ENCODE measurements around the gene SUPT6H. TPM values are rescaled to one million over a fixed set of nuclear protein-coding genes. Genes with fewer than 3 reads are reported as not detected.

Gene SUPT6H
- total RNA-seq, 1 donor from 2014 or later, result 96.9 TPM

DNA sequence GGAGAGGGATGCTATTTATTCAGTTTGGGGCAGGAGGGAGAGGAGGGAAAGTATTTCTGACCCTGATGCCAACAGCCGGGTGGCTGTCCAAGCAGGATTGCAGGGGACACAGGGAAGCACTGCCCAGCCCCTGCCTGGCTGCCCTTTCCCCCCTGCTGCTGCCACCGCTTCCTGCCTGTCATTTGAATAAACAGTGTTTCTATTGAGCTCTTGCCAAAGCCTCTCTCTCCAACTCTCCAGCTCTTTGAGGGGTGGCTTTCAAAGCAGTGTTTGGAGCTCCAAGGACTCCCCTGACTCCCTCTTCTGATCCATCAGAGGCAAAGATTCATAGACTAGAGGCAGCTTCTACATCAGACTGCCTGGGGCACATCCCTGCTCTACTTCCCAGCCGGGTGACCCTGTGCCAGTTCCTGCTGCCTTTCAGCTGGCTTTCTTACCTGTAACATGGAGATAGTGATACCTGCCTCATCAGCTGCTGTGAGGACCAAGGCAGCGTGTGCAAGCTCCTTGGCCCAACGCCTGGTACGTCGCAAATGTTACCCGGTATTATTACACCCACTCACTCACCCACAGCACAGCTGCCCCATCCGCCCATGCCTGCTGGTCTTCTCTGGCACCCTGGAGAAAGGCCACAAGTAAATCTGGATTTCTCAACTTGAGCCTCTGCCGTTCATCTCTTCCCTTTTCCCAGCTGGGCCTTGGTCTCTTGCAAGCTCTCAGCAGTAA lies 40.2 kb downstream of the SUPT6H start:
- no peak for DNase-seq (ENCODE audit: low spot score)

DNA sequence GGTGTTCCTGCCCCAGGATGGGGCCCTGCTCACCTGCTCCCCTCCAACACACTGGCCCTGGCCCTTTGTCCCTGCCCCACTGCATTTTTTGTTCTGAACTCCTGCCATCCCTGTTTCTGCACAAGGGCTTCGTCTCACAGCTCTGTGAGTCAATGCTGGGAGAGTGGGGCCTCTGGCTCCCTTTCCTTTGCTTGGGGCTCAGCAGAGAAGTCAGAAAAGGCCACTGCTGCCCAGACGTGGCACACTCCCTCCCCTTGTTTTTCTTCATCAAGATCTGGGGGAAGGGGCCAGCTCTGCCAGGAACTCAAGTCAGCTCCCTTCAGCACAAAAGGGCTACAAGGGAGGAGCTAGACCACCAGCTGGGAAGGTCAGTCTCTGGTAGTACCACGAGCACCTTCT lies 40.7 kb downstream of the SUPT6H start:
- DNase-seq (ENCODE audit: low spot score), result no peak

- DNase-seq (ENCODE audit: low spot score), result no peak
Measured at GRCh38 chr17:28703552-28704218, 41.7 kb downstream of the SUPT6H start.

GRCh38 chr17:28704219-28704858 lies 42.3 kb downstream of the SUPT6H start:
- no peak for DNase-seq (ENCODE audit: low spot score)

GRCh38 chr17:28705074-28705659 lies 43.2 kb downstream of the SUPT6H start:
- no peak for DNase-seq (ENCODE audit: low spot score)

DNA sequence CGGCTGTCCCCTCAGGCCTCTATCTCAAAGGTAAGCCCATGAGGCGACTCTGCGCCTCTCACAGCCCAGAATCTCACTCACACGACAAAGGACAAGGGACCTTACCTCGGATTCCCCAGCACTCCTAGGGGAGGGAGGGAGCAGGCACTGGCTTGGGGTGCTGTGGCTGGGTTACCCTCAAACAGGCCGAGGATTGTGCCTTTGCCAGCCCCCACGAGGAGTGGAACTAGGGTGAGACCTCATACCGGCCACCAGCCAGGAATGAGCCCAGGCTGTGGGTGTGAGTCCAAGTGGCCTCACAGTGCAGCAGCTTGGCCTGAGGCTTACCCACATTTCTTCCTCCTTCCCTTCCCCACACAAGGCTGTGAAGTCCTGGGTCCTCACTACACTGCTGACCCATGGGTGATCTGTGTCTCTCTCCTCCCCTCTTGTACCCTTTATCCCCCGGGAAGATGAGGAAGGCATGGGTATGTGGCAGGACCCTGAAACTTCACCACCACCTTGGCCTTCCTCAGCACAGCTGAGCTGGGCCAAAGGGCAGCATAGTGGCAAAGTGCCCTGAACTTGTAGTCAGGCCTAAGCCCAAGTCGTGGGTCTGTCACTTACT lies 43.8 kb downstream of the SUPT6H start:
- DNase-seq (ENCODE audit: low spot score), result no peak

- no peak for DNase-seq (ENCODE audit: low spot score)
Measured at GRCh38 chr17:28706471-28707338, 44.7 kb downstream of the SUPT6H start.

DNA sequence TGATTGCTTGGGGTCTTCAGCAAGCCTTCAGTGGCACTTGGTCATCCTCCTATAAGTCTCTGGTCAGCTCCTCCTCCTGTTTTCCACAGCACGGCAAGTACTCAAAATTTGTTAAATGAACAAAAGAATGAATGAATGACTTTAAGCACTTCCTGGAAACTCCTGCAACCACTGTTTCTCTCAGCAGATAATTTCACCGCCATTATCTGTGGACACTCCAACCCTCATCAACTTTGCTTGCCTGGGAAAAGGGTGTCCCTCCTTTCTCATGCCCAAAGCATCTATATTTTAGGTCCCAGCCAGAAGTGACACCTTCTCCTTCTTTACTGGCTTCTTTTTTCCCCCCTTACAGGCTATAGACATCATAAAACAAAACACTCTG lies 45.3 kb downstream of the SUPT6H start:
- DNase-seq (ENCODE audit: low spot score), result no peak

GRCh38 chr17:28710861-28711722 lies 49.1 kb downstream of the SUPT6H start:
- DNase-seq (ENCODE audit: low spot score), result peak; percentile 93

DNA sequence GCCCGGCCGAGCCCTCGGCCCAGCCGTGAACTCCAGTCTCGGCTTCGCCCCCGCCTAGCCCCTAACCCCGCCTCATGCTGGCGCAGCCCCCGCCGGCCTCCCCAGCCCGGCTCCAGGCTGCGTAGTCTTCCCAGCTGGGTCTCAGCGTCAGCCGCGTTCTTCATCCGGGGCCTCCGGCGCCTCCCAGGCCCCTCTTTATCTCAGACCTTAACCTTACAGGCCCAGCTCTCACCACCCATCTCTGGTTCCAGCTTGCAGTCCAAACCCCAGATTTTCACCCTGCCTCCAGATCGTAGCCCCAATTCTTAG lies 49.7 kb downstream of the SUPT6H start, which contains the start of gene PROCA1:
PROCA1 (minus strand) TSS at position 166 of the 309 bp plus-strand sequence. CDS start 228 bp downstream, outside the sequence.
- DNase-seq (ENCODE audit: low spot score), result no peak

DNA sequence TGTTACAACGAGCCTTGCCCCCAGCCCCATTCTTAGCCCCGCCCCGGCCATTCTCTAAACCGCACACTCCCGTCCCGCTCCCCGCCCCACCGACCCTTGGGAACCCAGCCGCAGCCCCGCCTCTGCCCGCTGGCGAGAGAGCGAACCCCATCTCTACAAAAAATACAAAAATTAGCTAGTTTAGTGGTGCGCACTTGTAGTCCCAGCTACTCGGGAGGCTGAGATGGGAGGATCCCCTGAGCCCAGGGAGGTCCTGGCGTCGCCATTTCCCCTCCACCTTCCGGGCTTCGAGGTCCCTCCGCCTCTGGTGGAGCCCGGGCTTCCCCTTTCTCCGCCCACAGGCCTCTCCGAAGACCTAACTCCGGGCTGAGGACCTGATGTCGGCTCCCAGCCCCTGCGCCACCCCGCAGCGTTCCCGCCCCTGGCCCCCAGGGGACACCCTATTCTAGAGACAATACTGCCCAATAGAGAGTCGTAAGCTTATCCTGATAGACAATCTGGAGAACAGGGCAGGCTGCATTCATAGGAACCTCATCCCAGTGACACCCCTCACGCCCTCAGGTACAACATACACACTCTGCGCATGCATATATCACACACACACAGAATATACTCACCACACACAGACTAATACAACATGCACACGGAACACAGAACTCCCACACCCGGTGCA lies 50.2 kb downstream of the SUPT6H start:
- DNase-seq (ENCODE audit: low spot score), result peak; percentile 70

DNA sequence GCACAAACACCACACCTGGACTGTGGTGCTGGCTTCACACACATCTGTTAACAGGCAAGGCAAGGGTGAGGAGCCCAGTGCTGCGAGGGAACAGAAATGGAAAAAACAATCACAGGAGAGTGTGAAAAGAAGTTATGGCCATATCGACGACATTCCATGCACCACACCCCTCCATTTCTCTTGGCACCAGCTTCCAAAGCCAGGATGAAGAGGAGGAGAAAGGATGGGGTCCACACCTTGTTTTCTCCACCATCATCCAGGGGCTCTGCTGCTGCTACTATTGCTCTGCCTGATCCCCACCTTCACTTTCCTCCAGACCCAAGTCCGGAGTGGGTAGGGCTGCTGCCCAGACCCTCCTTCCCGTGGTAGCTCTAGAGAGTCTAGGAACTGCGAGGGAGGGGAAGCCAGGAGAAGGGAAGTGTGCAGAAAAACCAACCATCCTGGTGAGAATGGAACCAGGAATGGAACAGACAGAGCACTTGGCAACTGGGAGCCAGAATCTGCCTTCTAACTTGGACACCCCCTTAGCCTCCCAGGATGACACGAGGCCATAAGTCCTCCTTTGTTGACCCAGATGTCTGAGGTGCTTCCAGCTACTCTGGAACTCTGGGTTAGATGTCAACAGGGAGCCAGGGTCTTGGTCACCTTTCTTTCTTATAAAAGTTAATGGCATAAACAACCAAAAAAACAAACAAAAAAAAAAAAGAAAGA lies 50.9 kb downstream of the SUPT6H start:
- no peak for DNase-seq (ENCODE audit: low spot score)

- no peak for DNase-seq (ENCODE audit: low spot score)
Measured at GRCh38 chr17:28714281-28714680, 52.3 kb downstream of the SUPT6H start.

- DNase-seq (ENCODE audit: low spot score), result no peak
Measured at GRCh38 chr17:28715217-28715616, 53.2 kb downstream of the SUPT6H start.

- DNase-seq (ENCODE audit: low spot score), result no peak
Measured at GRCh38 chr17:28716740-28717577, 55.0 kb downstream of the SUPT6H start.

DNA sequence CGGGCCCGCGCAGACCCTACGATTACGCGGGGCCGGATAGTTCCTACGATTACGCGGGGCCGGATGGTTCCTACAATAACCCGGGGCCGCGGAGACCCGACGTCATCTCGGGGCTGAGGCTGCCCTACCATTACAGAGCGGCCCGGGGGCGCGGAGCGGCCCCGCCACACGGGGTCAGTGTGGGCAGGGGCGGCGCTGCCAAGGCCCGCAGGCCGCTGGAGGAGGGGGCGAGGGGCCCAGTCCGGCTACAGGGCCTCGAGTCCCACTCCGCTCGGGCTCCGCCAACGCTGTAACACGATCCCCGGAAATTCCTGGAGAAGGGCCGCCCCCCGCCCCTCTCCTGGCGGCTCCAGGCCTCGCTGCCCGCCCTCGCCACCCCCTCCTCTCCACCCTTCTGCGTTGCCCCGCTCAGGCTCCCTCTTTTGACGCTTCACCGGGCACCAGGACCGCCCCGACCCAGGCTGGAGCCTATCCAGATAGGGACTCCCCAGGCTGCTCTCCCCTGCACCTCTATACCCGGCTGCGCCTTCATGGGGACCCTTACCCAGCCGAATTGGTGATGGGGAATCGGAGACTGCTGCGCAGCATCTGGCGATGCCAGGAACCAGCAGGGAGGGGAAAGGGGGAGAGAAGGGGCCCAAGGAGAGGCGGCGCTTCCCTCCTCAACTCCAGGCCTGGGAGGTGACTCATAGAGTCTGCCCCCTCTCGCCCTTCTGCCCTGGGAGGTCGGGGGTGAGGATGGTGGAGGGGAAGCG lies 55.8 kb downstream of the SUPT6H start, which contains the start of gene RAB34:
RAB34 (minus strand) TSS at position 291 of the 755 bp plus-strand sequence. CDS start 602 bp downstream, outside the sequence.
- DNase-seq (ENCODE audit: low spot score), result peak; percentile 85

DNA sequence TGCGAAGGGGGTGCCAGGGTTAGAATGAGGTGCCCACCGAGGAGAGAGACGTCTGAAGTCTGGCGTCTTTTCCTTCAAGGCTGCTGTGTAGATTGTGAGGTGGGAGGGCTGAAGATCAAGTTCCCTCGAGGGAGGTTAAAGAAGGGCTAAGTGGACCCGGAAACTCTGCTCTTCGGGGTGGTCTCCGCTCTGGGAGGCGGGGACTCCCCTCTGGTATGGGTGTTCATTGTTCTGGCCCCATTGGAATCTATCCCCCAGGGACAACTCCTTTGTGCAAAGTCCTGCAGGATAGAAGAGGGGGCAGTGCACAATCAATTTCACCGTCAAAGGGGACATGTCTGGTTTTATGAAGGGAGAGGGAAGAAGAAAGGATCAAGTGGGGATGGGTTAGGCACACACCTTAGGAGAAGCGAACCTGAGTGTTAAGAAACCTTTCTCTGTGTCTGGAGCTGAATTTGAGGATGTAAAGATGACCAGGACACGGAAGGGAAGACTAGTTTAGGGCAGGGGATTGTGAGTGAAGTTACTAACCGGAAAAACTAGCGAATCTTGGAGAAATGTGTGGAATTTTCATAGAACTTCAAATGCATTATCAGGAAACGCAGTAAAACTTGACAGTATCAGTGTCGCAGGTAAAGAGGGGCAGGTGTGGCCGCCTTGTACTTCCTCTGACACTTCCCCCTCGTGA lies 56.5 kb downstream of the SUPT6H start:
- DNase-seq (ENCODE audit: low spot score), result no peak

Measured in ureter (tissue), 1 donor.